GM21576 (cell line): ENCODE data around the gene PIK3R4.

ENCODE experiments used
- ATAC-seq: cut with Tn5 transposase; IDR thresholded peaks from one replicate; pipeline ENCODE4 v1.9.1; 2021; ENCODE audit warnings: mild to moderate bottlenecking, moderate library complexity; ENCODE audit not compliant: unreplicated experiment

PIK3R4 gene

DNA sequence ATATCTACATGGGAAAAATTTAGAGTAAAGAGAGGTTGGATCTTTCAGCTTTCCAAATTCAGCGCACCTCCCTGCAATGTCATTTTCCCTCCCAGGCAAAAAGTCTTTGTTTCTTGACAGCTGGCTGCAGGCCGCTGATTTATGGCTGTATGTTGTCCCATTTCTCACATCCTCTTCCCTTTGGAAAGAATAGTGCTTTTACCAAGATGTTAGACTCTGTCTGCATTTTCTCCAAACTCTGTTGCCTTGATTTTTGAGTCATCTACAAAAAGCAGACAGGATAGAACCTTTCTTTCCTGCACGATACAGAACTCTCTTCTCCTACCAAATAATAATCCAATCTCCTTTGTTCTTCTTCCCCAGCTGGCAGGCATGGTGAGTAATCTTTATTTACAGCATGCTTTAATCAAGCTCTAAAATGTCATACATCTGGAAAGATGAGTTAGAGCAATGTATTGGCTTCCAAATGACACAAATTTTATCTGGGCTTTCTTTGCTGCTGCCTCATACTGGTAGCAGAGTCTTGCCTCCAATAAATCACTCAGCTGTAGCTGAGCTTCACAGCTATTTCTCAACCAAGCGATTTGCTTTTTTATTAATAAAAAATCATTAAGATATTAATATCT is 101.9 kb downstream of the PIK3R4 start:
- no peak for ATAC-seq

DNA sequence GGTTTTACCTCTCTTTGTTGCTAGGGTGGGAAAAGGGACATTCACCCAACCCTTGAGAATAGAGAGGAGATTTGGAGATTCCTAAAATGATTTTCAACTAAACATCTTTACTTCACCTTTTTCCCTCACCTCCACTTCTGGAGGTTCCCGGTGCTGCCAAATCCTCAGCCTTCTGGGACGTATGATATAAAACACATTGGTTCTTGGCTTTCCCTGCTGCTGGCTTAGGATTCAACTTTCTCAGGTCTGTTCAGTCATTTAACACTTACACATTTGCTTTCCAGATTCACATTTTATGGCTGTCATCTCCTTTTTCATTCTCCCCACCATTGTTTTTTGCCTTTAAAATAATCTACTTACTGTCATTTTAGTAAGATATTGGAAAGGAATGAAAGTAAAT is 106.6 kb downstream of the PIK3R4 start:
- ATAC-seq: no peak

DNA sequence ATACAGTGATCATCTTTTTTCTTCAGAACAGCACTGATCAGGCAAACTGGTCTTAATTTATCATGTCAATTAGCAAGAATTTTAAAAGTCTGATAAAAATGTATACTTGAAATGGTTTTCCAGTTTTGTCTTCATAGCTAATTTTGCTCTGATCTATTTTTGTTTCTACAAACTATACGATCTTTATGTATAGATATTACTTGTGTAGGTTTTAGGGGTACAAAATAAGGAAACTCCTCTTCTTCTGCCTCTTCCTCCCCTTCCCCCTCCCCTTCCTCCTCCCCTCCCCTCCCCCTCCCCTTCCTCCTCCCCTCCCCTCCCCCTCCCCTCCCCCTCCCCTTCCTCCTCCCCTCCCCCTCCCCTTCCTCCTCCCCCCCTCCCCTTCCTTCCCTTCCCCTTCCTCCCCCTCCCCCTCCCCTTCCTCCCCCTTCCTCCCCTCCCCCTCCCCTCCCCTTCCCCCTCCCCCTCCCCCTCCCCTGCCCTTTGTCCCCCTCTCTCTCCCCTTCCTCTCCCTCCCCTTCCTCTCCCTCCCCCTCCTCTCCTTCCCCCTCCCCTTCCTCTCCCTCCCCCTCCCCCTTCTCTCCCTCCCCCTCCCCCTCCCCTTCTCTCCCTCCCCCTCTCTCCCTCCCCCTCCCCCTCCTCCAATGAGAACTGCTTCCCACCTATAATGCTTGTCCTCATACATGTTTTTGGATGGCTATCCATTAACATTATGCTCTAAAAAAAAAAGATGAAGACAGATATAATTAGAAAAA is 110.0 kb downstream of the PIK3R4 start:
- ATAC-seq: no peak

DNA sequence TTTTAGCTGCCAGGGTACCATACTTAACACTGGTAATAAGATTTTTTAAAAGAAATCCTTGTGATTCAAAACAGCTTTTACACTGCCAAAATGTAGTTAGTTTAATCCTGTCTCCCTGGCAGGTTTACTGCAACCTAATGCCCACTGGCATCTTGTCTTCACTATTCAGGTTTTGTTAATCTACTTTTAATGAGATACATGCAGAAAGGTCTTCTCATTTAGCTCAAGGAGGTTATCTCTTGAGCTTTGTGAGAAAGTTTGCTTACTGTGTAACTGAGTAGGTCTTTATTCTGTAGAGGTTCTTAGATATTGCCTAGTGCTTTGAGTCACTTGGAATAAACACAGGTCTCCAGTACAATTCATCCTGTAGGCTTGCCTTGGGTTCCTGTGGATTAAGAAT is 110.7 kb downstream of the PIK3R4 start:
- no peak for ATAC-seq

DNA sequence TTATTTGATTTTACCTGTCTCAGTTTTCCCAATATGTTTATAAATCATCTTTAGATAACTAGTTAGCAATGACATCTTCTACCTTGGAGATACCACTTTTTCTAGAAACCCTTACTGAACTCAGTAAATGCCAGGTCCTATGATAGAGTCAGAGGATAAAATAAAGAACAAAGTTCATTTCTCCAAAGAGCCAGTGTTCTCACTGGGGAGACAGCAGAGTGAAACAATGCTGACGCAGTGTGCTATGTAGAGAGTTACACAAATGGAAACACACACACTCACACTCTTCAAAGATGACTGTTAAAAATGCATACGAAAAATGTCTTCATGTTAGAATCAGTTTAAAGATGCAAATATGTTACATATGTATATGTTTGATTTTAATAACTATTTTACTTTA is 111.3 kb downstream of the PIK3R4 start:
- no peak for ATAC-seq
